Inflammatory macrophage (primary cell): Measurements from ENCODE around the gene WDFY4.

Experiments
- DNase-seq, 2 donors: peaks; one replicate each; pipeline ENCODE4 v3.0.0-alpha.2; 2020 to 2022

WDFY4 gene

DNA sequence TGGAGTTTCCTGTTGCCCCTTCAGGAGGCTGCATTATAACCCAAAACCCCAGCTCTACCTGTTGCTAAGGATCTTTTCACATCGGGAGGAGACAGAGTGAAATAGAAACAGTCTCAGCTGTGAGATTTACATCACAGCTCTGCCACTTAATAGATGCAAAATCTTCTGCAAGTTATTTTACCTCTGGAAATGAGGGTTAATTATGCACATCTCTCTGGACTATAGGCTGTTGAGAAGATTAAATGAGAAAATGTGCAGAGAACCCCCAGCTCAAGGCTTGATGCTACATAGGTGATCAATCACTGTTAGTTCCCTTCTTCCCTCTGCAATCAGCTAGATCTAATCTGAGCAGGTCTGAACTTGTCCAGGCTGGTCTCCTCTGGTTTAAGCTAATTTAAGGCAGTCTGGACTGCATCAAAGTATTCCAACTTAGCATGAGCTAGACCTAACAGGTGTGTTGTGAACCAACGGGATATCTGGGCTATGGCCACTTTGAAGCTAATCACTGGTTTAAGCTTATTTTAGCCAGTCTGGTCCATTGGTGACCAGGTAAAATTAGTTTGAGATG lies 263.9 kb downstream of the WDFY4 start:
- no peak for DNase-seq

DNA sequence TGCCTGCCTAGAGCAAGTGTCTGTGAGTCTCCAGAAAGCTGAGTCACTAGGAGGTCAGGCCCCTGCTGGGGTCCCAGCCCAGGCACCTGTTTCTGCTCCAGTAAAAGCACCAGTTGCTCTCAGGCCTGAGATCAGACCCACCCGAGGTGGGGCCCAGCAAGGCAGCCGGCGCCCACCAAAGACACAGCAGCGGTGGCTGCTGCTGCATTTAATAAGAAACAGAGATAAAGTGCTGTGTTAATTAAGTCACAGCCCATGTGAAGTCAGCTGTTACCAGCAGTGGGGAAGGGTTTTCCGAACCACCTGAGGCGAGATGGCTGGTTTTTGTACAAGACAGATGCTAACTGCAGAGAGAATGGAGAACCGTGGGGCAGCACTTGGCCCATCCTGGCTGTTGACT lies 267.0 kb downstream of the WDFY4 start:
- DNase-seq, result no peak

DNA sequence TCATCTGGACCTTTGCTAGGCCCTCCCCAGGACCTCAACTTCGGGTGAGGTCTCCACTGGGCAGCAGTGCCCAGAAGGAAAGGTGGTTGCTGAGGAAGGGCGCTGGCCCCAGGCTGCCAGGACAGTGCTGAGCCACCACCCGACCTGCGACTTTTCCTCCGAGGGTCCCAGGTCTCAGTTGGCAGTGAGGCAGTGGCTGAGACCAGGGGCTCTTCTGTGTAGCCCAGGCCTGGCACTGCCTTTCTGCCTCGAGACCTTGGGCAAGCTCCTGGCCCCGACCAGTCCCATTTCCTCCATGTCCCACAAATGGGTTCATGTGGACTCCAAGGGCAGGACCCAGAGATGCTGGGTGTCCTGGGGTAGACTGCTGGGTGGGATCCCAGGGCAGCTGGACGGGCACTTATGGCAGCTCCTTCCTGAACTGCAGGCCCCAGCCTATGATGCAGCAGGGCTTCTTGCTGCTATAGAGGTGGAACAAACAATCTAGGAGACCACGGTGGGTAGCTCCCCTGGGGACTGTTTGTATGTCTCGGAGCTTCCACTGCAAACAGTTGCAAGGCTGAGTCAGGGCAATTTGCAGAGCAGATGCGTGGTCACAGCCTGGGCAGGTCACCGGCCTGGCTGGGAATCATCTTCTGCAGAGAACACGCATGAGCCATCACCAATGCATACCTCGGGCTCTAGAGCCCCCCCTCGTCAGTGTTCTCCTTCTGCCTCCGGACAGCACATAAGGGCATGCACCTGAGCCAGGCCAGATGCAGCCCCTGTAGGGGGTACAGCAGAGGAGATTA lies 272.9 kb downstream of the WDFY4 start:
- DNase-seq, result no peak

DNA sequence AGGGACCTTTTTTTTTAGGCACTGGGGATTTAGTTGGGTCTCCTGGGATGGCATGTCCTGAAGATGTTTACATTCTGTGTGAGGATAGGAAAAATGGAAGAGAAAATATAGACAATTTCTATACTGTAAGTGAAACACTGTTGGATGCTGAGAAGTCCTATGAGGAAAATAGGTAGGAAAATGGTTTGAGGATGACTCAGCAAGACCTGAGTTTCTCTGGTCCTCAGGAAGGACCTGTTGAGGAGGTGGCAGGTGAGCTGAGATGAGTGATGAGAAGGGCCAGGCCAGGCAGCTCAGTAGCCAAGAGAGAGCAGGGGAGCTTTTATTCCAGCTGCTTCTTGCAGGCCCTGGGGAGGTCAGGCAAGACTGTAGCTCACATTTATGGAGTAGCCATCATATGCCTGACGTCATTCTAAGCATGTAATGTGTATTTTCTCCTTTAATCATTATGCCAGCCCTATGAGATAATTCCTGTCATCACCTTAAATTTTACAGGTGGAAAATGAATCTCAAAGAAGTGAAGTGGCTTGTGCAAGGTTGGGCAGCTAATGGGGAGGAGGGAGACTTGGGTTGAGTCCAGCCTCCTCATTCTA lies 274.0 kb downstream of the WDFY4 start:
- DNase-seq, result no peak

DNA sequence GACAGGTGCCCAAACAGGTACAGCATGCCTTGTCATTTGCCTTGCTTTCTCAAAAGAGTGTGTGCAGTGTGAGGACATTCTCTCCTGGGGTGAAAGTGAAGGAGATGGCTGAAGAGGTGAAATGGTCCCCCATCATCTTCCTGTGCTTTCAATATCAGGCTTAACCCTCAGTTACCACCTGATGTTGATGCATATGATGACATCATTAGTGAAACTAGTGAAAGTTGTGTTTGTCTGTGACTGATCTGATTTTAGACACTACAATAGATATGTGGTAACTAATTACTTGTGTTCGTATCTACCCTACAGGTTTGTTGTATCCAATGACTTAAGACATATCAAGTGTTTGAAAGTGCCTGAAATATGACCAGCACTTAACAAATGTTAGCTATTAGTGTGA lies 279.4 kb downstream of the WDFY4 start:
- no peak for DNase-seq

DNA sequence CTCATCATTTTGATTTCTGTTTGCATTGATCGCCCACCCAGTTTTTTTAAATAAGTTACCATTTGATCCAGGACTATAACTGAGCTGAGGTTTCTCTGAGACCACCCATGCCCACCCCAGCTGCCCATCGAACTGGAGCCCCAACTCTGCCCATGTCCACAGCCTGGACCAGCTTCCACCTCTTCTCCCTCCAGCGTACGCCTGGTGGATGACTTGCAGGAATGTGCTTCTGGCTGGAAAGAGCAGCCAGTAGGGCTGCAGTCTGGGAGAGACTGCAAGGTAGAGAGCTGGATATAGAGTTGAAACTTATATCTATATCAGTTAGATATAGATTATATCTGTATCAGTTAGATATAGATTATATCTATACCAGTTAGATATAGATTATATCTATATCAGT lies 280.8 kb downstream of the WDFY4 start:
- DNase-seq, result no peak

DNA sequence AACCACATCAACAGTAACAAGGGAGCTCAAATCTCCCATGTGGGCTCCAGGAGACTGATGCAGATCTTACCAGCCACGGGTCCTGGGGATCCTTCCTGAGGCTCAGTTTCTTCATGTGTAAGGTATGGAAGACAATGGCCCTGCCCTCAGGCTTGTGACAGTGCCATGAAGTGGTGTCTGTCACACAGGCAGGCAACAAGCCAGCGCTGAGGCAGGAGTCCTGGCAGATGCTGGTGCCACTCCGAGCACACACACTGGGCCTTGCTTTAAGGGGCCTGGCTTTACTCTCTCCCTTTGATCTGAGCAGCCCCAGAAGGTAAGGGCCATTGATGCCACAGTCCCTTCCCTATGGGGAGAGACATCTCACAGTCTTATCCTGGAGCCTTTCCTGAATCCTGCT lies 283.4 kb downstream of the WDFY4 start:
- no peak for DNase-seq

DNA sequence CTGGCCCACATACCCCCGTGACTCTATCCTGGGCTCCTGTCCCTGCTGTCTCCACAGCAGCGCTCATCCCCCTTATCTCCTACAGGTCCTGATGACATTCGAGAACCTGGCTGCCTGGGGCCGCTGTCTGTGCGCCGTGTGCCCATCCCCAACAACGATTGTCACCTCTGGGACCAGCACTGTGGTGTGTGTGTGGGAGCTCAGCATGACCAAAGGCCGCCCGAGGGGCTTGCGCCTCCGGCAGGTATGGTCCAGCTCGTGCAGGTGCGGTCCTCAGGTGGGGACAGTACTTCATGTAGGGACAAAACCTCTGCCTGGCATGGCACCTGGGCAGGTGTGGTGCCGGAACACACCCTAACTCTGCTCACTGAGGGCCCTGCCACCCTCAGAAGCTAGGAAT lies 285.4 kb downstream of the WDFY4 start:
- no peak for DNase-seq

DNA sequence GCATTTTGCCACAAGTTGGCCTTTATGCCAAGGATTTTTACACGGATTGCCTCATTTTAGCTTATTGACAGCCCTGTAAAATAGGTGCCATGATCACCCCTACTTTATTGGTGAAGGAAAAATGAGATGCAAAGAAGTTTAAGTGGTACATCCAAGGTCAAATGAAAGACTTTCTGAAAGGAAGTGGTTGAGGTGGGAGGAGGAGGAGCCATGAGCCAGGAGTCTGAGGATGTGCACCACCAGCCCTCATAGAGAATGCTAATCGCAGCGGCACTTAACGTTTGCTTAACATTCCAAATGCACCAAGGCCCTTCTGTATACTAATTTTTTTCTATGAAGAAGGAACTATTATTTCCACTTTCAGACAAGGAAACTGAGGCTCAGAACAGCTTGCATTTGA lies 286.0 kb downstream of the WDFY4 start:
- DNase-seq, result no peak

DNA sequence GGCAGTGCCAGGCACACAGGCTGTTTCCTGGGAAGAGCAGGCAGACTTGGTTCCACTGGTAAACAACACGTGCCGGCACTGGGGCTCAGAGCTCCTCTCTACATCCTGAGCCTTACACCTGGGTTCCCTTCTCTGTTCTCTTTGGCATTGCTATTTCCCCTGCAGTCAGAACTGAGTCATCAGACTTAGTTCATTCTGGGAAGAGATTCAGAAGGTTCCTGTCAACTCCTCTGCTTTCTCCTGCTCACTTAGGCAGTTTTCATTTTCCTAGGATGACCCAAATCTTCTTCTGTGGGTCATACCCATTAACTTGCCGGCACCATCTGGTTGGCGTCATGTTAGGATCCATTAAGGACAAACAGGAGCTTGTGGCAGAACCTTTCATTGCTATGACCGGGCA lies 288.4 kb downstream of the WDFY4 start:
- no peak for DNase-seq

DNA sequence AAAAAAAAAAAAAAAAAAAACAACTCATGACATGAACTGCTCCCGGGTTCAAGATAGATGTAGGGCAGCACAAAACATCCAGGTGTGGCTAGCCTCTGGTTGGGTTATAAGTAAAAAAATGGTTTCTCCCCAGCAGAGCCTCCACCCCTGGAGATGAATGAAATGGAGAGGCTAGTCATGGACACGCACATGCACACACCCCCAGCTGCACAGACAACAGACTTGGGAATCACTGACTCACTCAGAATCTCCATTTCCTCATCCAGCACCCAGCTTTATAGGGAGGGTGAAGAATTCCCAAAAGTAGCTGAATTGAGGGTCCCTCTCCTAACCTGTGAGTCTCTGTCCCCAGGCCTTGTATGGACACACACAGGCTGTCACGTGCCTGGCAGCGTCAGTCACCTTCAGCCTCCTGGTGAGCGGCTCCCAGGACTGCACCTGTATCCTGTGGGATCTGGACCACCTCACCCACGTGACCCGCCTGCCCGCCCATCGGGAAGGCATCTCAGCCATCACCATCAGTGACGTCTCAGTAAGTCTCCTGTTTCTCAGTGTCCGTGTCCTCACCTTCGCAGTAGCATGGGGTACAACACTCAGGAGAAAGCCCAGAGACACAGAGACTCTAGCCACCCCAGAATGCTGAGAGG lies 290.0 kb downstream of the WDFY4 start:
- no peak for DNase-seq

DNA sequence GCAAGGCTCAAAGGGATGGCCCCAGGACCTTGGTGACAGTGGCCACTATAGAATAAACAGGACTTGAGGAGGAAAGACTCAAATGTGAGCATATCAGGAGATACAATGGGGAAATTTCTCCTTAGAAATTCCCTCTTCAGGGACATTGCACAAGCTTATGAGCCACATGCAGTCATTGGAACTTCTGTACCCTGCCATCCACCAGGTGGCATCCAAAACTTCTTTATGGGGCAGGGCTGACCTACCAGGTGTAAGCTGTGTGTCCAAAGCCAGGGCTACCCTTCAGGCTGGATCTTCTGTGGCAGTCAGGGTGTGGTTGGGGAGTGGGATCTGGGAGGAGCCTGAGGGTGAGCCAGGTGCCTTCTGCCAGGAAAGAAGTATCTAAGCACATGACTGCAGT lies 291.5 kb downstream of the WDFY4 start:
- peak in 1 of 2 donors; percentile 5 for DNase-seq

DNA sequence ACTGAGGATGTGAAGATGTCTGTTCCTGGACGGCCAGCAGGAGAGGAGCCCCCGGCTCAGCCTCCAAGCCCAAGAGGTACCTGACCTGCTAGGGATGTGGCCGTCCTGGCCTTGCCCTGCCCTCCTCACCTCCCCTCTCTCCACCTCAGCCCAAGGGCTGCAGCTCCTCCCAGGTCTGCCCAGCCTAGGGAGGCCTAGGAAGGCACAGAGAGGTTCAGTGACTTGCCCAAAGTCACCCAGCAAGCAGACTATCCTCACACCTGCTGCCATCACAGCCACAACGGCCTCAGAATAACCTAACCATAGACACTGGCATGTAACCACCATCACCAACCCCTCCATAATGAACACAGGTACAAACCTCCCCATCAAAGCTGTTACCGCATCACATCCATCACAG lies 293.6 kb downstream of the WDFY4 start:
- DNase-seq, result no peak

DNA sequence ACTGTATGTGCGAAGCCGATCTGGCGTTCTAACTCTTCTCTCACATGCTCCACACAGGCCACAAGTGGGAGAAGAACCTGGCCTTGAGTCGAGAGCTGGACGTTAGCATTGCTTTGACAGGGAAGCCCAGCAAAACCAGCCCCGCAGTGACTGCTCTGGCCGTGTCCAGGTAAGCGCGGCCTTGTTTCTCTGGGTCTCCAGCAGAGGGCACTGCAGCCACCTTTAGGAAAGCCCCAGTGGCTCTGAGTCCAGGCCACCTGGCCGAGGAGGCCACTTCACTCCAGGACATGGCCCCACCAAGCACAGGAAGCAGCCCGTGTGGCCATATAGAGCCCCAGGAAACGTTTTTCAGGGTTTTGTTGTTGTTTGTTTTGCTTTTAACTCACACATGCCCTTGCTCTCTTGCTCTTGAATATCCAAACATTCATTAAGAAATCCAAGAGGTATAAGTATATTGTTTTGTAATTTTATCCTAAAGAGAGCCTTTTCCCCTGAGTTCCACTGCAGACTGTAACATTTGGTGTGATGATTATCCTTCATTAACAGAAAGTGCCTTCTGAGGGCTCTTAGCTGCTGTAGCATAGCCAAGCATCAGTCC lies 296.7 kb downstream of the WDFY4 start:
- peak; percentile 9 to 31 for DNase-seq

DNA sequence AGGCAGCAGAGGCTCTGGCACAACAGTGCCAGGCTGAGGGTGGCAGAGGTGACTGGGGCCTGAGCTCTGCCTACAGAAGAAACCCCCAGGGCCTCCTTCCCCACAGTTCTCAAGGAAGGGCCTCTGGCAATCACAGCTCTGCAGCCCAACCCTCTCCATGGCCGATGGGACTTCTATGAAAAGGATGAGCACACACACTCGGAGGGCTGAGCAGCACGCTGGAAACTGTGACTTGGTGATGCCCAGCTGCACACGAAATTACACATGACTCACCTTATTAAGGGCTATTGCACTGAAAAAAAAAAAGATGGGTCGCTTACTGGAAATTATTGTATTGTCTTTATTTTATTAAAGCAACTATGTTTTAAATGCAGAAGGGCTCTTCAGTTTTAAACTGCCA lies 297.9 kb downstream of the WDFY4 start:
- DNase-seq, result no peak

DNA sequence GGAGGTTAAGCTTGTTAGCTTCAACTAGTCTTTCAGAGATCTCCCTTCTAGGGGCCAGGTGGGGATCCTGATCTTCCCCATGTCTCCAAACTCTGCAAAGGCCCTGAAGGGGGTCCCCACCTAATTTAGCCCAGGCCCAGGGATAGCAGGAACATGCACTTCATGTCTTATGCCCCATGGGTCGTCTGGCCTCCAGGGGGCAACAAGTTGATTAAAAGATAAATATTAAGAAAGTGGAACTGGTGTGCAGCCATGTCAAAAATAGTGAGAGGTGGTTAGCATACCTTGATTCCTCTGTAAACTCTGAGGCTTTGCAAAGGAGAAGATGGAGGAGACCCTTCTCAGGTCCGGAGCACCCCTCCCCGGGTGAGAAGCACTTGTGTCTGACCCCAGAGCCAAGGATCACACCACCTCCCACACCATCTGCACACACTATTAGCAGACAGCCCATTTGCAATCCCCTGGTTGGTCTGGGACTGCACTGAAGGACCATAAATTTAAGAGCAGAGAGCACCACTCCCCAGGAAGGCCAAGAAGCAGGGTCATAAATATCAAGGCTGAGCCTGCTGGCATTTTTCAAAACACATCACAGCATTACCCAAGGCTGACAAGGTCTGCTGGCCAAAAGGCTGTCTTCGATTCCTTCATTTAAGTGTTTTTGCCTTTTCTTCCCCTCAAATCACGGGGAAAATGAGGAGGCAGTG lies 299.1 kb downstream of the WDFY4 start:
- peak in 1 of 2 donors; percentile 16 for DNase-seq

DNA sequence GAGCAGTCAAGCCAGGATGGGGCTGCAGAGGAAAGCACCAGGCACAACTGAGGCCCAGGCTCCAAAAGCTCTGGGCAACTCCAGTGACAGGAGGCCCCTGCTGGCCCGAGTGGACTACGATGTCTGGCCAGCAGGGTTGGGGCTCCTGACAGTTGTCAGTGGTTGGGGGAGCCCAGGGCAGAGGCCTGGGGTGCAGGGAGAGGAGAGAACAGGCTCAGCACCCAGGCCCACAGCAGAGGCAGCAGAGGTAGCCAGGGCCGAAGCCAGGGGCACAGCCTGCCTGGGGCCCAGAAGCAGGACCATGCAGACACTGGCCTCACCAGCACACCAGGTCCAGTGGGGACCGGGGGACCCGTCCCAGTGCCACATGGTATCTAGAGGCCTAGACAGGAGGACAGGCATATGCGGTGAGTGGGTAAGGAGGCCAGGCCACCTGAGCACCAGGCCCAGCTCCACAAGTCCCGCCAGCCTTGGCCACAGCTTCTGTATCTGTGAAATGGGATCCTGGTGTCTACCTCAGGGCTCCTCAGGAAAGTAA lies 301.0 kb downstream of the WDFY4 start:
- DNase-seq, result no peak

DNA sequence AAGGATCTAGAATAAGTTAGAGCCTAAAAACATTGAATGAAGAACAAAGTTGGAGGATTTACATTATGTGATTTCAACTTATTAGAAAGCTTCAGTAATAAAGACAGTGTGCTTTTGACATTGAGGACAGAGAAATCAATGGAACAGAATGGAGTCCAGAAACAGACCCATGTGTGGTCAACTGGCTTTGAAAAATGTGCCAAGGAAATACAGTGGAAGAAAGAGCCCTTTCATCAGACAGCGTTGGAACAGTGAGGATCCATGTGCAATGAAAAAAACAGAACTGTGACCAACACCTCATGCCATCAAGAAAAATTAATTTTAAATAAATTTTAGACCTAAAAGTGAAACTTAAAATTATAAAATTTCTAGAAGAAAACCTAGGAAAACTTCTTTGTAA lies 305.6 kb downstream of the WDFY4 start:
- no peak for DNase-seq

DNA sequence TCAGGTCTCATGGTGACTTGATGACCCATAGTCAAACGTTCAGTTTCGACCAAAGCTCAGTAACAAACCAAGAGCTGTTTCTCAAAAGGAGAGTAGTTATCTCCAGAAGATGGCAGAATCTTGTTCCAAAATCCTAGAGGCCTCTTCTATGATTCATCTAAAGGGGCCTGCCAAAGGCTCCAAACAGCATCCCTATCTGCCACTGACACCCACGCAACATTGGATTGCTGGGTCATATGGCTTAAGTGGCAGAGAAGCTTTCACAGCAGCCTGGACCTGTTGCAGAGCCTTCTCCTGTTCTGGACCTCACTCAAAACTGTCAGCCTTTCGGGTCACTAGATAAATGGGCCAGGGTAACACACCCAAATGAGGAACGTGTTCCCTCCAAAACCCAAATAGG lies 309.0 kb downstream of the WDFY4 start:
- no peak for DNase-seq

DNA sequence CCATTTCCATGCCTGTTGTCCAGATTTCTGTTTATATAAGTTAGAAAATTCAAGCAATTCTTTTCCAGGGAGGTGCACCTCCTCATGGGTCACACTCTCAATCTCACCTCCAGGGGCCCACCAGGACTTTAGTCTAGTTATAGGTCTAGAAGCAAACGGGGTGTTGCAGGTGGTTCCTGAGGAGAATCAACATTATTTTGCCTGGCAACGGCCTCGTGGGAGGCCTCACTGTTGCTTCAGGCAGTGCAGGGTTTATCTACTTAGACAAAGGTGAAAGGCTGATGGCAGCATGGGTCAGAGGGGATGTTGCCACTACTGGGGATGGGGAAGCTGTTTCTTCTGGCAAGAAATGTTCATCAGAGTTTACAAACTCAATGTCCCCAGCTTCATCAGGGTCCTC lies 311.7 kb downstream of the WDFY4 start:
- DNase-seq, result no peak

DNA sequence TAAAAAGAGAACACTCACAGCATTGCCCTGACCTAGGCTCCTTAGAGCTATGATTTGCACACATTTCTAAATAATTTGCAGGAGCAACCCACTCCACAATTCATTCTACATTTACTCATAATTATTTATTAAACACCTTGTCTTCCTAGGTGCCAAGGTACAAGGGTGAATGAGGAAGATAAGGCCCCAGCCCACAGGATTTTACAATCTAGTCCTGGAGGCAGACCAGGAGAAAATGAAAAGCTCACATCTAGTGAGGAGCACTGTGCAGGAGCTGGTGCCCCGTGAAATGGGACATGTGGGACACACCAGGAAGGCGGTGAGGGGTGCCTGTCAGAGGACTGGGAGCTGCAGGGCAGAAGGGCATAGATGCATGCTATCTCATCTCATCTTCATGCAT lies 314.7 kb downstream of the WDFY4 start:
- no peak for DNase-seq
